ENCODE results near the gene SUOX.

GRCh38 chr12:55966408-55967281, 30.4 kb upstream of the SUOX start, which contains the start of gene CDK2:
- TF ChIP-seq, protein P1, sequence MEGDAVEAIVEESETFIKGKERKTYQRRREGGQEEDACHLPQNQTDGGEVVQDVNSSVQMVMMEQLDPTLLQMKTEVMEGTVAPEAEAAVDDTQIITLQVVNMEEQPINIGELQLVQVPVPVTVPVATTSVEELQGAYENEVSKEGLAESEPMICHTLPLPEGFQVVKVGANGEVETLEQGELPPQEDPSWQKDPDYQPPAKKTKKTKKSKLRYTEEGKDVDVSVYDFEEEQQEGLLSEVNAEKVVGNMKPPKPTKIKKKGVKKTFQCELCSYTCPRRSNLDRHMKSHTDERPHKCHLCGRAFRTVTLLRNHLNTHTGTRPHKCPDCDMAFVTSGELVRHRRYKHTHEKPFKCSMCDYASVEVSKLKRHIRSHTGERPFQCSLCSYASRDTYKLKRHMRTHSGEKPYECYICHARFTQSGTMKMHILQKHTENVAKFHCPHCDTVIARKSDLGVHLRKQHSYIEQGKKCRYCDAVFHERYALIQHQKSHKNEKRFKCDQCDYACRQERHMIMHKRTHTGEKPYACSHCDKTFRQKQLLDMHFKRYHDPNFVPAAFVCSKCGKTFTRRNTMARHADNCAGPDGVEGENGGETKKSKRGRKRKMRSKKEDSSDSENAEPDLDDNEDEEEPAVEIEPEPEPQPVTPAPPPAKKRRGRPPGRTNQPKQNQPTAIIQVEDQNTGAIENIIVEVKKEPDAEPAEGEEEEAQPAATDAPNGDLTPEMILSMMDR (conservative IDR thresholded peaks at IDR 0.05 in 1 of 2, IDR thresholded peaks at IDR 0.05 in 1 of 2; ENCODE audit: low read depth in 1 of 2, low read length in 2 of 2), result no peak
- no peak for TF ChIP-seq EZH2 (IDR thresholded peaks at IDR 0.05; ENCODE audit: low read length, missing control alignments)
